Measurements from ENCODE around the gene PLSCR2.

Gene PLSCR2

DNA sequence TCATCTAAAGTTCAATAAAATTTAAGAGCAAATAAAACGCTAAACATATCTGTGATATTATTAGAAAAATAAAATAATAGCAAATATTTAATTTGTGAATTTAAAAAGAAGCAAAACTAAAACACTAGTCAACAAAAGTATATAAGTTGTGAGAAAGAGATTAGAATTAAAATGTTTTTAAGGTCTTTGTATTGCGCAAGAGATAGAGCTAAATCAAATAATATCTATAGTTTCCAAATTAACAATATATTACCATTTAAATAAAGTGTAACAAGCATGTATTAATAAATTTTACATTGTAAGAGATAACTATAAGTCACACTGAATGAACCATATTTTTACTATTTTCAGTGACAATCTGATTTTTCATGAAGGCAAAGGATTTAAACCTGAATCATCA, 74.2 kb downstream of the PLSCR2 start:
- Histone ChIP-seq H3K4me3 (ENCODE audit: low read depth, low read length) (no peak overlapping the region), H2BK5ac (ENCODE audit: low read depth, low read length, poor library complexity) (no peak overlapping the region), H3K36me3 (ENCODE audit: control insufficient read depth in 1 of 2, insufficient read depth in 2 of 2, low read length in 2 of 2) (no peaks in the 10 kb centered on the region), H3K23ac (ENCODE audit: low read length) (no peak overlapping the region), H2AFZ (ENCODE audit: insufficient read depth, low read length, poor library complexity) (no peak overlapping the region), H2AK5ac (ENCODE audit: low read length) (no peak overlapping the region), H3K79me1 (ENCODE audit: low read length) (no peaks in the 10 kb centered on the region), H3K4me1 (ENCODE audit: control insufficient read depth in 1 of 2, insufficient read depth in 2 of 2, low read length in 2 of 2) (no peaks in the 10 kb centered on the region), H3K79me2 (ENCODE audit: control insufficient read depth, insufficient read depth, low read length, poor library complexity) (no peaks in the 10 kb centered on the region), H4K8ac (ENCODE audit: low read depth, low read length) (no peak overlapping the region), H2BK12ac (ENCODE audit: low read length) (no peak overlapping the region), H3K27me3 (ENCODE audit: insufficient read depth, low read length) (no peaks in the 10 kb centered on the region), H3K9ac (ENCODE audit: low read length) (no peak overlapping the region), H3K4me2 (ENCODE audit: low read length) (no peak overlapping the region), H2BK120ac (ENCODE audit: insufficient read depth, low read length, poor library complexity) (no peak overlapping the region), H3K14ac (ENCODE audit: low read length) (no peak overlapping the region), H3K9me3 (ENCODE audit: insufficient read depth, low read depth, low read length) (no peaks in the 10 kb centered on the region), H3K18ac (ENCODE audit: low read length) (no peak overlapping the region), H4K91ac (ENCODE audit: low read depth, low read length) (no peak overlapping the region), H4K12ac (ENCODE audit: low read depth, low read length) (no peak overlapping the region), H3K27ac (ENCODE audit: low read depth, low read length) (no peak overlapping the region), H3K4ac (ENCODE audit: low read depth, low read length) (no peak overlapping the region)
- WGBS (ENCODE audit: extremely low coverage, insufficient coverage, insufficient read length): no CpG with 5 or more reads among the region's 2 CpGs
- DNase-seq: no peak

DNA sequence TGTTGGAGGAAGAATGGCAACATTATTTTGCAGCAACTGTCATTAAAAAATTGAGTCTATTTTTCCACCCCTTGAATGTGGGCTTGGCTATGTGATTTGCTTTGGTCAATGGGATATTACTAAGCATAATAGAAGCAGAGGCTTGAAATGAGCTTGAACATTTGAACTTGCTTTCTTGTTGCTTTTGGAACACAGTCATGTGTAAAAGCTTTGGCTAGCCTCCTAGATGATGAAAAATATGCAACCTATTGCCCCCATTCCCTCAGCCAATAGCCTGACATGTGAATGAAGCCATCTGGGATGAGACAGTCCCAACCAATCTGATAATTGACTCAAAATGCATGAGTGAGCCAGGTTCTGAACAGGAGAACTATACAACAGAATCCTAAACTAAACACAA, 78.4 kb downstream of the PLSCR2 start:
- no peak overlapping the region for H2BK5ac ChIP-seq (ENCODE audit: low read depth, low read length, poor library complexity)
- no peaks in the 10 kb centered on the region for H3K27me3 ChIP-seq (ENCODE audit: insufficient read depth, low read length)
- no peak for DNase-seq
- no peak overlapping the region for H3K4me3 ChIP-seq (ENCODE audit: low read depth, low read length)
- no peaks in the 10 kb centered on the region for H3K79me2 ChIP-seq (ENCODE audit: control insufficient read depth, insufficient read depth, low read length, poor library complexity)
- no peak overlapping the region for H3K9ac ChIP-seq (ENCODE audit: low read length)
- no peak overlapping the region for H2BK120ac ChIP-seq (ENCODE audit: insufficient read depth, low read length, poor library complexity)
- H3K14ac ChIP-seq (ENCODE audit: low read length): no peak overlapping the region
- no peak overlapping the region for H2AK5ac ChIP-seq (ENCODE audit: low read length)
- no peak overlapping the region for H3K27ac ChIP-seq (ENCODE audit: low read depth, low read length)
- no peak overlapping the region for H2BK12ac ChIP-seq (ENCODE audit: low read length)
- H3K9me3 ChIP-seq (ENCODE audit: insufficient read depth, low read depth, low read length): no peaks in the 10 kb centered on the region
- no peak overlapping the region for H2AFZ ChIP-seq (ENCODE audit: insufficient read depth, low read length, poor library complexity)
- H3K4ac ChIP-seq (ENCODE audit: low read depth, low read length): no peak overlapping the region
- H4K91ac ChIP-seq (ENCODE audit: low read depth, low read length): no peak overlapping the region
- H3K18ac ChIP-seq (ENCODE audit: low read length): no peak overlapping the region
- H3K4me2 ChIP-seq (ENCODE audit: low read length): no peak overlapping the region
- H4K8ac ChIP-seq (ENCODE audit: low read depth, low read length): no peak overlapping the region
- H4K12ac ChIP-seq (ENCODE audit: low read depth, low read length): no peak overlapping the region
- H3K4me1 ChIP-seq (ENCODE audit: control insufficient read depth in 1 of 2, insufficient read depth in 2 of 2, low read length in 2 of 2): no peaks in the 10 kb centered on the region
- no peak overlapping the region for H3K23ac ChIP-seq (ENCODE audit: low read length)
- no peaks in the 10 kb centered on the region for H3K36me3 ChIP-seq (ENCODE audit: control insufficient read depth in 1 of 2, insufficient read depth in 2 of 2, low read length in 2 of 2)
- H3K79me1 ChIP-seq (ENCODE audit: low read length): no peaks in the 10 kb centered on the region

DNA sequence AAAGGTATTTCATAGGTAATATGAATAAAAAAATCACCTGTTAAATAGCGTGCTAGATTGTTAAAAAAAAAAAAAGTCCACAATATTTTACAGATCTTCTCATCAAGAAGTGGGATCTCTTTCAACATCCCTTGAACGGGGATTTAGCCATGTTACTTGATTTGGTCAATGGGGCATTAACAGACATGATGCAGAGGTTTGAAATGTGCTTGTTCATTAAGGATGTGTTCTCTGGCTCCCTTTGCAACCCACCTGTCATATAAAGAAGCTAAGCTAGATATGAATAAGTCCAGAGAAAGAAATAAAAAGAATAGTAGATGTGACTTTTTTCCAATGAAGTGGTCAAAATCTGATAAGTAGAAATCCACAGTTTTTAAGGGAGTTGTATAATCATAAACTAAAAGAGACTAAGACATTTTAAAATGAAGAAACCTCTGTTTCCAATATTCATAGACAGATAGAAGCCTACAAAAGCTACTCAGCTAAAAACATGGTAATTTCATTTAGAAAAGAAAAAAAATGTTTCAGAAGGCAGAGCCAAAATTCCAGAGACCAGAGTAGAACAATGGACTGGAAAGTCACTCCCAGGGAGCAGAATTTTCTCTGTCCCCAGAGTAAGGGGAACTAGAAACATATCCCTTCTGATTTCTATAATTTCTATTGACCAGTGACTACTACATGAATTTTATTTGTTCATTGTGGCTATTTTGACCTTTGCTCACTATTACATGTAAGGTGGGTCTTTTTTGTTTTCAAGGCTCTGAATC, 79.2 kb downstream of the PLSCR2 start:
- Histone ChIP-seq H4K91ac (ENCODE audit: low read depth, low read length) (no peak overlapping the region), H2BK5ac (ENCODE audit: low read depth, low read length, poor library complexity) (no peak overlapping the region), H4K8ac (ENCODE audit: low read depth, low read length) (no peak overlapping the region), H3K79me2 (ENCODE audit: control insufficient read depth, insufficient read depth, low read length, poor library complexity) (no peaks in the 10 kb centered on the region), H3K4ac (ENCODE audit: low read depth, low read length) (no peak overlapping the region), H3K4me1 (ENCODE audit: control insufficient read depth in 1 of 2, insufficient read depth in 2 of 2, low read length in 2 of 2) (no peaks in the 10 kb centered on the region), H3K23ac (ENCODE audit: low read length) (no peak overlapping the region), H2AFZ (ENCODE audit: insufficient read depth, low read length, poor library complexity) (no peak overlapping the region), H3K9ac (ENCODE audit: low read length) (no peak overlapping the region), H3K9me3 (ENCODE audit: insufficient read depth, low read depth, low read length) (no peaks in the 10 kb centered on the region), H3K27me3 (ENCODE audit: insufficient read depth, low read length) (no peaks in the 10 kb centered on the region), H3K4me2 (ENCODE audit: low read length) (no peak overlapping the region), H3K79me1 (ENCODE audit: low read length) (no peaks in the 10 kb centered on the region), H4K12ac (ENCODE audit: low read depth, low read length) (no peak overlapping the region), H3K18ac (ENCODE audit: low read length) (no peak overlapping the region), H3K4me3 (ENCODE audit: low read depth, low read length) (no peak overlapping the region), H2AK5ac (ENCODE audit: low read length) (no peak overlapping the region), H3K14ac (ENCODE audit: low read length) (no peak overlapping the region), H2BK120ac (ENCODE audit: insufficient read depth, low read length, poor library complexity) (no peak overlapping the region), H2BK12ac (ENCODE audit: low read length) (no peak overlapping the region), H3K27ac (ENCODE audit: low read depth, low read length) (no peak overlapping the region), H3K36me3 (ENCODE audit: control insufficient read depth in 1 of 2, insufficient read depth in 2 of 2, low read length in 2 of 2) (no peaks in the 10 kb centered on the region)
- DNase-seq: no peak
- no CpG with 5 or more reads among the region's 2 CpGs for WGBS (ENCODE audit: extremely low coverage, insufficient coverage, insufficient read length)

DNA sequence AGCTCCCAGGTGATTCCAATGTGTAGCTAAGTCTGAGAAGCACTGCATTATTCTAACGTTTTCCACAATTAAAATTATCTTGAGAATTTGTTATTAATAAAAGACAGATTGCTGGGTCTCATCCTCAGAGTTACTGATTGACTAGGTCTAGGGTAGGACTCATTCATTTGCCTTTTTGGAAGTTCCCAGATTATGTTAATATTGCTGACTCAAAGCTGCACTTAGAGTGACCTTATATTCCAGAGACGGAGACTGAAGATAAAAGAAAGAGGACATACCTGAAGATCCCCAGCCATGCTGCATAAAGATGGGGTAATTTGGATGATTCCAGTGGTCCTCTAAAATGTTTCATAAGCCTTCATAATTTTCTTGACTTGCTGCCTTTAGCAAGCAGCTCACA, 81.8 kb downstream of the PLSCR2 start:
- Histone ChIP-seq H3K23ac (ENCODE audit: low read length) (no peak overlapping the region), H3K9me3 (ENCODE audit: insufficient read depth, low read depth, low read length) (no peaks in the 10 kb centered on the region), H3K4ac (ENCODE audit: low read depth, low read length) (no peak overlapping the region), H4K91ac (ENCODE audit: low read depth, low read length) (no peak overlapping the region), H3K4me2 (ENCODE audit: low read length) (no peak overlapping the region), H3K79me2 (ENCODE audit: control insufficient read depth, insufficient read depth, low read length, poor library complexity) (no peaks in the 10 kb centered on the region), H3K27me3 (ENCODE audit: insufficient read depth, low read length) (no peaks in the 10 kb centered on the region), H2BK5ac (ENCODE audit: low read depth, low read length, poor library complexity) (no peak overlapping the region), H3K4me1 (ENCODE audit: control insufficient read depth in 1 of 2, insufficient read depth in 2 of 2, low read length in 2 of 2) (no peaks in the 10 kb centered on the region), H2BK12ac (ENCODE audit: low read length) (no peak overlapping the region), H3K36me3 (ENCODE audit: control insufficient read depth in 1 of 2, insufficient read depth in 2 of 2, low read length in 2 of 2) (no peaks in the 10 kb centered on the region), H2BK120ac (ENCODE audit: insufficient read depth, low read length, poor library complexity) (no peak overlapping the region), H3K14ac (ENCODE audit: low read length) (no peak overlapping the region), H2AK5ac (ENCODE audit: low read length) (no peak overlapping the region), H4K8ac (ENCODE audit: low read depth, low read length) (no peak overlapping the region), H3K4me3 (ENCODE audit: low read depth, low read length) (no peak overlapping the region), H3K27ac (ENCODE audit: low read depth, low read length) (no peak overlapping the region), H2AFZ (ENCODE audit: insufficient read depth, low read length, poor library complexity) (no peak overlapping the region), H3K18ac (ENCODE audit: low read length) (no peak overlapping the region), H4K12ac (ENCODE audit: low read depth, low read length) (no peak overlapping the region), H3K9ac (ENCODE audit: low read length) (no peak overlapping the region), H3K79me1 (ENCODE audit: low read length) (no peaks in the 10 kb centered on the region)
- WGBS (ENCODE audit: extremely low coverage, insufficient coverage, insufficient read length): no CpG with 5 or more reads among the region's 2 CpGs
- no peak for DNase-seq

All from trophoblast cell (in vitro differentiated cells and primary cell).